HG02759 (cell line): Measurements from ENCODE around the gene SHISA6.

Experiments used
- ATAC-seq: cut with Tn5 transposase; IDR thresholded peaks from one replicate; pipeline ENCODE4 v1.9.1; 2021; ENCODE audit warnings: mild to moderate bottlenecking, moderate library complexity; ENCODE audit not compliant: unreplicated experiment

The SHISA6 gene

GRCh38 chr17:11240841-11241610 is at the start of gene SHISA6:
Gene SHISA6 (plus strand): TSS chr17:11241213.
- ATAC-seq, result no peak

GRCh38 chr17:11195801-11196200 is 45.2 kb upstream of the SHISA6 start:
- no peak for ATAC-seq

GRCh38 chr17:11204991-11205390 is 36.0 kb upstream of the SHISA6 start:
- no peak for ATAC-seq

GRCh38 chr17:11205659-11206058 is 35.4 kb upstream of the SHISA6 start:
- no peak for ATAC-seq

- ATAC-seq, result no peak
These were observed 31.1 kb upstream of the SHISA6 start for GRCh38 chr17:11209906-11210305.

GRCh38 chr17:11212792-11213191 is 28.2 kb upstream of the SHISA6 start:
- ATAC-seq, result no peak

- ATAC-seq, result no peak
These were observed 24.0 kb upstream of the SHISA6 start for GRCh38 chr17:11216976-11217375.

- ATAC-seq, result no peak
These were observed 19.8 kb upstream of the SHISA6 start for GRCh38 chr17:11221196-11221595.

- ATAC-seq, result no peak
These were observed 19.3 kb upstream of the SHISA6 start for GRCh38 chr17:11221721-11222120.

GRCh38 chr17:11238705-11239104 is 2.3 kb upstream of the SHISA6 start:
- ATAC-seq, result no peak

GRCh38 chr17:11239379-11239970 is 1.5 kb upstream of the SHISA6 start:
- no peak for ATAC-seq

- ATAC-seq, result no peak
These were observed 772 bp upstream of the SHISA6 start for GRCh38 chr17:11240041-11240840.

GRCh38 chr17:11241611-11242226 is 706 bp downstream of the SHISA6 start:
- ATAC-seq, result no peak

GRCh38 chr17:11242411-11242810 is 1.4 kb downstream of the SHISA6 start:
- ATAC-seq, result no peak

- no peak for ATAC-seq
These were observed 3.8 kb downstream of the SHISA6 start for GRCh38 chr17:11244776-11245175.

- ATAC-seq, result no peak
These were observed 4.2 kb downstream of the SHISA6 start for GRCh38 chr17:11245187-11245586.

GRCh38 chr17:11245791-11246190 is 4.8 kb downstream of the SHISA6 start:
- ATAC-seq, result no peak

- no peak for ATAC-seq
These were observed 9.1 kb downstream of the SHISA6 start for GRCh38 chr17:11250161-11250560.

GRCh38 chr17:11251561-11252107 is 10.6 kb downstream of the SHISA6 start:
- no peak for ATAC-seq

GRCh38 chr17:11252146-11252545 is 11.1 kb downstream of the SHISA6 start:
- no peak for ATAC-seq

- no peak for ATAC-seq
These were observed 15.9 kb downstream of the SHISA6 start for GRCh38 chr17:11256877-11257276.
